ENCODE results near the gene LMCD1.

The LMCD1 gene, protein sequence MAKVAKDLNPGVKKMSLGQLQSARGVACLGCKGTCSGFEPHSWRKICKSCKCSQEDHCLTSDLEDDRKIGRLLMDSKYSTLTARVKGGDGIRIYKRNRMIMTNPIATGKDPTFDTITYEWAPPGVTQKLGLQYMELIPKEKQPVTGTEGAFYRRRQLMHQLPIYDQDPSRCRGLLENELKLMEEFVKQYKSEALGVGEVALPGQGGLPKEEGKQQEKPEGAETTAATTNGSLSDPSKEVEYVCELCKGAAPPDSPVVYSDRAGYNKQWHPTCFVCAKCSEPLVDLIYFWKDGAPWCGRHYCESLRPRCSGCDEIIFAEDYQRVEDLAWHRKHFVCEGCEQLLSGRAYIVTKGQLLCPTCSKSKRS

GRCh38 chr3:8501371-8502131 lies at the start of gene LMCD1:
Gene LMCD1, plus strand, starts transcription at chr3:8501823. Its CDS starts 116 bp downstream, at chr3:8501939.
- DNase-seq, result peak; percentile 88

DNA sequence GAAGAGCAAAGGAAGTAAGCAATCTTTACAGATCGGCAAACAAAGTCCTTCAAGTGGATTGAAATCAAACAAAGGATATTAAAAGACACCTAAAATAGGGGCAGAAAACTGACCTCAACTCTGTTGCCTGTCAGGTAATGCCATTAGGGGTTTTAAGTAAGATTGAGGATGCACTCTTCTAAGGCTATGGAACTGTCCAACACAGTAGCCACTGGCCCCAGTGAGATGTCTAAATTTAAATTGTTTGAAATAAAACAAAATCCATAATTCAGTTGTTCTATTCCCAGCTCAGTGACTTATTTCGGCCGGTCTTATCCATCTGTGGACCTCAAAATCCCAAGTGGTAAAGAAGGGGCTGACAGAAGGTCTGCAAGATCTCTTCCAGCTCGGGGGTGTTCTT lies 49.5 kb upstream of the LMCD1 start:
- DNase-seq, result no peak

DNA sequence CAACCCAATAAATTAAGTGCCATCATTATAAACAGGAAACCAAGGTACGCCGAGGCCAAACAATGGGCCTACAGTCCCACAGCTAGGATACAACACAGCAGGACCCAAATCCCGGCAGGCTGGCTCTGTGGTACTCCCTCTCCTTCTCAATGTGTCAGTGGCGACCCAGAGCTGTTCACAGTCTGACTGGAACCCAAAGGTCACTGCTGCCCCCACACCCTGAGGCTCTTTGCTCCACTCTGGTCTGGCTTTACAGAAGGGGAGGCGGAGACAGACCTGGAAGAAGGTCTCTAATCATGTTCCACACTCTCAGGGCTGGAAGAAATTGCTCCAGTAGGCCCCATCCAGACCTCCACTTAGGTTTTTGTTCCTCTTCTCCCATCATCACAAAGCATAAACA lies 48.5 kb upstream of the LMCD1 start:
- DNase-seq, result no peak

DNA sequence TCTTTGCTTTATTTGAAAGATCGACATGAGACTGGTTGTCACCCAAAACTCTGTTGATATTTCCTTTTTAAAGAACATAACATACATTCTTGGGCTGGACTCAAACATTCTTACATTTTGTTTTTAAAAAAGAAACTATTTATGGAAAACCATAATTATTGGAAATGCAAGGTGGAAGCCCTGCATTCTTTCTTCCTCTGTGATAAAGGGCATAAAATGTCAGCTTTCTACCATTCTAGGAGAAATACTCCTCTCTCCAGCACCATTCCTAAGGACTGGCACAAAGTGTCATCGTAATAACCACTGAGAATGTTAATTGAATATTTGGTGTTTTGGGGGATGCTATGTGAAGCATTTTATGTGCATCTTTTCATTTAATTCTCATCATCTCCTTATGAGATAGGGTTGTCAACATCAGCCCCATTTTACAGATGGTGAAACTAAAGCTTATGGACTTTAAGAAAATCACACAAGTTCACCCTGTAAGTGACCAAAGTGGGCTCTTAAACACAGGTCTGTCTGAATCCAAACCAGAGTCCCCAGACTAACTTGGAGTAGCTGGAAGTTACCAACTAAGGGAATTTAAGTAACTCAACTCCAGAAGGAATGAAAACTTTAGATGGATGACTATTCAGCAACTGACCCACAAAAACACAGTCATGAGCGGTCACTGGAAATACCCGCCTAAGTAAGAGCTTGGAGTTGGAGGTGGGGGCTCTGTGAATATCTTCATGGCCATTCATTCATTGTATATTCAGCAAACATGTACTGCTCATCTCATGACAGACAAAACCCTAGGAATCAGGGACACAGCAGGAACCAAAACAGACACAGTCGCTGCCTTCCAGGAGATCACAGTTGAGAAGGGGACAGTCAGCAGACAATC lies 45.9 kb upstream of the LMCD1 start:
- no peak for DNase-seq

GRCh38 chr3:8456412-8456811 lies 45.2 kb upstream of the LMCD1 start:
- DNase-seq, result no peak

DNA sequence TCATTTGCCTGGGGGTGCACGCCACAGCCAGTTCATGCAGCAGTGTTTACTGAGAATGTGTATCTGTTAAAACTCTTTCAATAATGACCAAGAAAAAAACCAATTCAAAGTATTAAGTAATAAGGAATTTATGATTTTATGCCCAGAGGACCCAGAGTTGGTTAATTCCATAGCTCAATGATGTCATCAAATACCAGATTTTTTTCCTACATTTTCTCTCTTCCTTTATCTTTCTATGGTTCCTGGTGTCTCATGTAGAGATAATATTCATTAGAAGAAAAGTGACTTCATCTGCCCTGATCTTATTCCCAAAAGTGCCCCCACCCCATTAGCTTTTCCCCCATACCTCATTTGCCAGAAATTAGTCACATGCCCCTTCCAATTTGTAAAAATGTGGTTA lies 44.6 kb upstream of the LMCD1 start:
- no peak for DNase-seq

GRCh38 chr3:8458238-8458661 lies 43.4 kb upstream of the LMCD1 start:
- no peak for DNase-seq

DNA sequence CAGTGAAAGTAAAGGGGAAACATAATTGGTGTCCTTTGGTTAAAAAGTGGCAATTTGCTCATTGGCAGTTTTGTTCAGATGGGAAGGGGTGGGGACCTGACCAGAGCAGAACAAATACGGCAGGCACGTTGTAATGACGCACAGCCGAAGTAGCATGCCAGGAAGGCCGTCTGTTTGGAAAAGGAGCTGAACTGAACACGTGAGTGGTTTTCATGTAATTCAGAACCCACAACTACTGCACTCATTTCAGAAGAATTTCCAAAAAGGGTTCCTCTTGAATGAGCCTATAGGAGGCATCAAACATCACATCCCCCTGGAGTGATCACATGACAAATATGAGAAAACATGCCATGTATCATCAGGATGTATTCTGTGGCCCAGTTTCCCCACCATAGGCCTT lies 42.9 kb upstream of the LMCD1 start:
- no peak for DNase-seq

DNA sequence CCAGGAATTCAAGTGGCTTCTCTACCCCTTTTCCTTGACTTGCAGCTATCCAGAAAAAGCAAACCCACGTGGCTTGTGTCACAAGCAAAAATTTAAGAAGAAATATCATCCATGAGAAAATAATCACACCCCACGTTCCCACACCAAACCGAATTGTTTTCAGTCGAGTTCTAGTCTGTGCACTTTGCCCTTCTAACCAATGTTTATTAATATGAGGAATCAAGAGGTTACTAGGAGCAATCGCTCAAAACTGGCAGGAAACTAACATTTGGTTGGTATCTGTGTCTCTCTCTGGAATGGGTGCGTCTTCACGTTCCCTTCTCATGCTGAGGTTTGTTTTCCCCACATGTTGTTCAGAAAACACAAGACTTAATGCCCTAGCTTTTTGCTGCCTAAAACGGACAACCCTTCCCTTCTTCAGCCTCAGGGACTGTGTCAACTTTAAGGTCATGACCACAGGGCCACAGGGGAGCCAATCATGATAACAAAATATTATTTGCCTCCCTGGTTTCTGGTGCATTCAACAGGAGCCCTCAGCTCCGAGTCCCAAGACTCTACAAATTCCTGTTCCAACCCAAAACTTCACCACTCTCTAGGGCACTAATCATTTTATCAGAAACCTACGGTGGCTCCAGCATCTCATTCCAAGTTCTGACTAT lies 41.4 kb upstream of the LMCD1 start:
- no peak for DNase-seq

GRCh38 chr3:8460815-8461456 lies 40.7 kb upstream of the LMCD1 start:
- DNase-seq, result no peak

DNA sequence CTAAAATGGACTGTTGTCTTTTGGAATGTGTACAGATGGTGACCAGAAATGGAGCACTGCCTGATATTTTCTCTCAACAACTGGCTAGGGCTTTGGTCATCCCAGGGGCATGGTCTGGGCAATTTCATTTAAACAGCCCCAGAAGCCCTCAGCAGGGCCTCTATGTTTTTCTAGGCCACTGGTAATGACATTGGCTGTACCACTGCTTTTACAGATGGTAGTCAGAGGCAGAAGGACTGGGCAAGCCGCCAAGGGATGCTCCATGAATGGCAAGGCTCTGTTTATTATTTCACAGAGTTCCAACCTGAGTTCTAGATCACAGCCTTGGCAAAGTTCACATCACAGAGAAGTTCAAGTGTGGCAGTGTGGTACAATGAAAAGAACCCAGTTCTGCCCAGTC lies 37.0 kb upstream of the LMCD1 start:
- DNase-seq, result no peak

DNA sequence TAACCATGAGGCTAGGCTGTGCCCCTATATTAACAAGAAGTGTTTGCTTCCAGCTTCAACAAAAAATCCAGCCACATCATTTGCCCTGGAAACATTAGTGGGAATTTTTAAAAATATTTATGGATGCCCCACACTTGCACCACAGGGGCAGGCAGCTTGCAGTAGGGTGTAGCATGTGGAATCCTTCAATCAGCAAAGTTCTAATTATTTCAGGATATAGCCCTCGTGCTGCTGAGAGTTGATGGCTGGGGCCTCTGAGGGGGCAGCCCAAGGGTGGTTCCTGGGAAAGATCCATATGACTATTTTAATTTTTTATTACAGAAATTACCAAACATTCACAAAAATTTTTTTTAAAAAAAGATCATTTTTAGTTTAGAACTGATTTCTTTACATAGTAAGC lies 35.1 kb upstream of the LMCD1 start:
- no peak for DNase-seq

DNA sequence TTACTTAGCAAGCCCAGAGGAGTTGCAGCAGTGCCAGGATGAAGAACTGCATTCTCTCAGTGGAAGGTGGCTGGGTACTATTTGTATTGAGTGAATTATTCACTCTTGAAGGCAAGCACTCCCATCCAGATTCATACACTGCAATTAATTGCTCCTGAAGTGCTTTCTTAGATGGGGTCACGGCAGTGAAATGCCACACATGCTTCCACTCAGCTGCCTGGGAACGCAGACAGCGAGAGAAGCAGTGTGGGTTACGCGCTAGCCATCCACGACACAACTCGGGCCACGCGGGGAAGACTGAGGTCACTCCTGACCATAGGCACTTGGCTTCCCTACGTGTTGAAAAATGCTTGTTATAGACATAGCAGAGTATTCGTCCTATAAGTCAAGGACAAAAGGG lies 30.8 kb upstream of the LMCD1 start:
- no peak for DNase-seq

GRCh38 chr3:8472549-8472948 lies 29.1 kb upstream of the LMCD1 start:
- DNase-seq, result no peak

DNA sequence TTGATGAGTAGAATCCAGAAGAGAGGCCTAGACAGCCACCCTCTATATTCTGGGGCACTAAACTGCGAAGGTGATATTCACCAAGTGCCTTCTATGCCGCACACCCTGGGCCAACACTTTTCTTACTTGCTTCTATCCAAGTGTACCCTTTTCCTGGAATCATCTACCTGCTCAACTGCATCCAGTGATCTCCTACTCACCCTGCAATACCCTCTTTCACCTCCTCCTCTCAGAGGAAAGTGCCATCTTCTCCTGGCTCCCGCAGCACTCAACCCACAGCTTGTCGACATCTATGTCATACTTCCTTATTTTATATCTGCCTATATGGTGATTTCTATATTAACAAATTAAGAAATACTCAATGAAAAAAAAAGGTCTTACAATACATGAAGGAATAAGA lies 28.6 kb upstream of the LMCD1 start:
- no peak for DNase-seq

DNA sequence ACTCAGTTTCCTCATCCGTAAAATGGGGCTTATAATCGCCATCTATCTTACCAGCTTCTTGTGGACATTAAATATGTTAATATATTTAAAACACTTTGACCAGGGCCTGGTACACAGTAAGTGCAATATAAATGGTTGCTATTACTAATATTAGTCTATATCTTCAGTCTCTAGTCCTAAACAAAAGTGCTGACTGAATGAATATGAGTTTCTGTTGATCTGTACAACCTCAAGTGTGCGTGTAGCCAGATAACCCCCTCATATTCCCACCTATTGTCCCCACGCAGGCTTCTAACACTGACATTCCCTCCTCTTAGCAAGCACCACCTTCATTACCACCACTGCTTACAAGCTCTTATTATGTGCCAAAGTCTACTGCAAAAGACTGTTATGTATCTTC lies 27.6 kb upstream of the LMCD1 start:
- no peak for DNase-seq

DNA sequence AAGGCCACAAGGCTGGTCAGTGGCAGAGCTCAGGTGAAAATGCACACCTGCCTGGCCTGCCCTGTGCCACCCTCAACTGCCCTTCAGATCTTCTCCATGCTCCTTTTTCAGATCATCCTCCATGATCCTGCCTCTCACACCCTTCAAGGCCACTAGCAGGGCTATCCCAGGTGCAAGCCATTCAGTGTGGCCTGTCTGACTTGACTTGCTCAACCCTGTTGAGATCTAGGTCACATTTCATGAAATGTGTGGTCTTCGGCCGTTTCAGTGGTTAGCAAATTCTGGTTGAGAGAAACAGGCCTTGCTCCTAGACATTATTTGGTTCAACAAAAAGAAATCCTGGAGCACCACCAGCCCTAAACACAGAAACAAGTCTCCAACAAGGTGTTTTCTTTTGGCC lies 26.6 kb upstream of the LMCD1 start:
- DNase-seq, result no peak

- no peak for DNase-seq
These were observed 20.9 kb upstream of the LMCD1 start for GRCh38 chr3:8480699-8481098.

DNA sequence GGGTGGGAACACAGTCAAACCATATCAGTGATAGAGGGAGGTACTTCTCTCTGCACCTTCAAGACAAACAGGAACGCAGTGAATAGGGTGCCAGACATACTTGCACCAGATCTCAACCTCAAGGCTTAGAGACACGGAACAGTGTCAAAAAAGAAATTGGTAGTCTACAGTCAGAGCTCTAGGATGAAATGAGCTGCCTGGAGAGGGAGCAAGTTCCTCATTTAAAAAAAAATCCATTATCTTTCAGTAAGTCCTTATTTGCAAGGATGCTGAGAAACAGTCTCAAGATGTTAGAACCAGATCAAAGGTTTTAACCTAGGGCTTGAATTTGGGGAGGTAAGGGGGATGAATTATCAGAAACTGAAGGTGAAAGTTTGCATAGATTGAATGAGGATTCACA lies 20.2 kb upstream of the LMCD1 start:
- DNase-seq, result no peak

DNA sequence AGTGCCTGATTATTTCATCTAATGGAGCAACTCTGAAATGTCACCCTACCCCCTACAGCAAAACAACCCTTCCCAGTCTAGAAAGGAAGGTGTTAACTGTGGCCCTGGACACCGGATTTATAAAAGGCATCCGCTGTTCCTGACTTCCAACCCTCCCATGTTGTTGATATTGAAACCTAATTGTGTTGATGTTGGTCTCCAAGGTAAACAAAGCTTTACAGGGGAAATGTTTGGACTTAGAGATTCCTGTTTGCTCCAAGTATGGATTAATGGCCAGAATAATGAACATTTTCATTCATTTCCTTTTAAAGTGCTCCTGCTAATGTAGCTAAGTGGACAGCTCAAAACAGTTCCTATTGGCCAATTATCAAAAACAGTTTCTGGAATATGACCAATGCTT lies 19.4 kb upstream of the LMCD1 start:
- no peak for DNase-seq

DNA sequence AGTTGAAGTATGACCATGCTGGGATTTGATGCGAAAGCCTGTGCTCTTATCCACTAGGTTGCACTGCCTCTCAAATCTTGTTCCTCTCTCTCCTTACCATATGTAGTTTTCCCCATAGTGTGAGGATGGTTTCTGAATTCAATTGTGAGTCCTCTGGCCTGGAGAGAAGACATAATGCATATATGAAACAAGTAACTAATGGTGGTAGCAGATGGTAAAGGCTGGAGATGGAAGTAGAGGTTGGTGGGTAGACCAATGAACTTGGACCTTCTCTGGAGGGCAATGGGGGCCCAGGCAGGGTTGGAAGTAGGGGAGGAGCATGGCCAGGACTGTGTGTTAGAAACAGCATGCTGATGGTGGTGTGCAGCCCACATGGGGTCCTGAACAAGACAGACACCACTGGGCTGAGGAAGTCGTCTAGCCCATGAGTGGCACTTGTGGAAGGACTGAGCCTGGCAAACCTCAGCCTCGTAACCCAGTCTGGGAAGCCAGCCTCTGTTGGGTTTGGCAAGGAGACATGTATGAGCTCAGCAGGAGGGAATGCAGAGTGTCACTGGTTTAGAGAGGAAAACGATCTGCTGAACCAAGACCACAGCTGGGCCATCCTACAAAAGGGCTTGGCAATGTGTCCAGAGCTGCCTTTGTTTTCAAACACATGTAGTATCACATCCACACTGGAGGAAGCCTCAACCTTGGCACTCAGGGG lies 18.5 kb upstream of the LMCD1 start:
- DNase-seq, result no peak
